H1 (cell line): Measurements from ENCODE around the gene TXNDC16. TPM values are rescaled to one million over a fixed set of nuclear protein-coding genes. Genes with fewer than 3 reads are reported as not detected.

ENCODE experiments used
- CTCF ChIA-PET: fragments of 300-600 bp; sonication (Branson Sonifier 250); formaldehyde crosslinking; loops from one replicate; lab custom pipeline; 2021; ENCODE audit not compliant: partially characterized antibody; lab: Charles Lee
- POLR2A ChIA-PET: fragments of 300-600 bp; sonication (Branson Sonifier 250); formaldehyde crosslinking; loops from one replicate; lab custom pipeline; 2021; ENCODE audit warnings: inconsistent platforms; ENCODE audit not compliant: partially characterized antibody; lab: Charles Lee
- DNase-seq, 2 experiments: peaks; one replicate each; pipeline versions ENCODE4 v3.0.0 to v3.0.0-alpha.2; 2010 to 2022; ENCODE audit warnings: low spot score in 2 of 2, low read depth in 1 of 2, mixed read lengths in 1 of 2
- FAIRE-seq: peaks from 2 replicates; lab custom pipeline; 2011; peaks lifted over from hg19 to GRCh38; lab: Jason Lieb, UNC
- H2AFZ ChIP-seq: 2 replicates; pipeline ENCODE4 v1.8.1; 2012; ENCODE audit warnings: low read length, inconsistent platforms
- H2AK5ac ChIP-seq: 2 replicates; pipeline ENCODE4 v1.6.1; 2013; ENCODE audit warnings: low read depth, low read length
- H2BK120ac ChIP-seq: replicated peaks from 2 replicates; pipeline ENCODE3; 2013; ENCODE audit warnings: low read depth, low read length, inconsistent platforms
- H2BK12ac ChIP-seq: 2 replicates; pipeline ENCODE4 v1.6.1; 2013; ENCODE audit warnings: low read depth, low read length
- H2BK15ac ChIP-seq: 2 replicates; pipeline ENCODE4 v1.6.1; 2013; ENCODE audit warnings: low read length
- H2BK20ac ChIP-seq: 2 replicates; pipeline ENCODE4 v1.6.1; 2013; ENCODE audit warnings: low read length
- H2BK5ac ChIP-seq: 2 replicates; pipeline ENCODE4 v1.6.1; 2013; ENCODE audit warnings: low read depth, low read length
- H3K14ac ChIP-seq: 2 replicates; pipeline ENCODE4 v1.6.1; 2013; ENCODE audit warnings: inconsistent platforms; ENCODE audit not compliant: insufficient read length
- H3K18ac ChIP-seq: 2 replicates; pipeline ENCODE4 v1.6.1; 2013; ENCODE audit warnings: low read length; ENCODE audit errors: extremely low read depth
- H3K23ac ChIP-seq: 2 replicates; pipeline ENCODE4 v1.6.1; 2013; ENCODE audit warnings: inconsistent platforms; ENCODE audit not compliant: insufficient read length
- H3K23me2 ChIP-seq: 2 replicates; pipeline ENCODE4 v1.6.1; 2013; ENCODE audit warnings: low read depth, low read length
- H3K27ac ChIP-seq: 2 replicates; pipeline ENCODE4 v1.6.1; 2011; ENCODE audit warnings: low read depth, low read length, inconsistent platforms
- H3K27me3 ChIP-seq, 4 experiments: replicated peaks in 1 of 4; 1 replicate in 1 of 4; 2 replicates in 3 of 4; pipeline versions ENCODE4 v1.6.1 to v1.8.1; 2011 to 2013; ENCODE audit warnings: low read length in 3 of 4, mild to moderate bottlenecking in 3 of 4, inconsistent platforms in 2 of 4, mixed read lengths in 2 of 4, moderate library complexity in 1 of 4; ENCODE audit not compliant: control insufficient read depth in 3 of 4, insufficient read depth in 3 of 4; ENCODE audit errors: extremely low read depth in 1 of 4
- H3K36me3 ChIP-seq, 4 experiments: 2 replicates each; pipeline versions ENCODE4 v1.6.1 to v1.8.1; 2011 to 2013; ENCODE audit warnings: mild to moderate bottlenecking in 4 of 4, low read length in 3 of 4, moderate library complexity in 2 of 4, control low read depth in 1 of 4, inconsistent platforms in 1 of 4; ENCODE audit not compliant: insufficient read depth in 4 of 4, control insufficient read depth in 2 of 4
- H3K4ac ChIP-seq: replicated peaks from 2 replicates; pipeline ENCODE3; 2013; ENCODE audit warnings: low read length, low read depth, mixed read lengths, inconsistent platforms; ENCODE audit not compliant: insufficient read length
- H3K4me1 ChIP-seq, 4 experiments: replicated peaks in 1 of 4; 1 replicate in 1 of 4; 2 replicates in 3 of 4; pipeline versions ENCODE4 v1.6.1 to v1.8.1; 2011 to 2013; ENCODE audit warnings: low read length in 3 of 4, inconsistent platforms in 2 of 4, mixed read lengths in 1 of 4; ENCODE audit not compliant: insufficient read depth in 4 of 4, control insufficient read depth in 3 of 4
- H3K4me2 ChIP-seq, 2 experiments: 2 replicates each; pipeline versions ENCODE4 v1.6.1 to v1.8.1; 2011 to 2013; ENCODE audit warnings: low read depth in 2 of 2, low read length in 2 of 2, control low read depth in 1 of 2, inconsistent platforms in 1 of 2, mild to moderate bottlenecking in 1 of 2; ENCODE audit not compliant: insufficient read depth in 1 of 2
- H3K4me3 ChIP-seq, 4 experiments: fragments of 200-600, 300-600 bp in 1 of 4; sonication (generic), shearing (Covaris generic), sonication (Bioruptor Twin) in 1 of 4; 2 replicates each; pipeline versions ENCODE4 v1.5.1 to v1.8.1; 2011 to 2016; ENCODE audit warnings: low read length in 4 of 4, low read depth in 3 of 4, control low read depth in 2 of 4, inconsistent platforms in 2 of 4, mild to moderate bottlenecking in 2 of 4, mixed read lengths in 1 of 4, moderate library complexity in 1 of 4; ENCODE audit not compliant: insufficient read depth in 2 of 4; ENCODE audit errors: extremely low read depth in 1 of 4
- H3K56ac ChIP-seq: replicated peaks from 2 replicates; pipeline ENCODE3; 2013; ENCODE audit warnings: low read depth, mild to moderate bottlenecking, mixed read lengths, low read length, inconsistent platforms; ENCODE audit not compliant: insufficient read length
- H3K79me1 ChIP-seq: 2 replicates; pipeline ENCODE4 v1.6.1; 2013; ENCODE audit warnings: low read depth, low read length, control low read depth
- H3K79me2 ChIP-seq, 2 experiments: 2 replicates each; pipeline versions ENCODE4 v1.6.1 to v1.8.1; 2012 to 2013; ENCODE audit warnings: low read length in 2 of 2, mild to moderate bottlenecking in 2 of 2, inconsistent platforms in 1 of 2; ENCODE audit not compliant: insufficient read depth in 2 of 2, control insufficient read depth in 1 of 2
- H3K9ac ChIP-seq, 4 experiments: replicated peaks in 1 of 4; 1 replicate in 1 of 4; 2 replicates in 3 of 4; pipeline versions ENCODE4 v1.6.1 to v1.8.1; 2011 to 2013; ENCODE audit warnings: low read depth in 3 of 4, low read length in 3 of 4, control low read depth in 2 of 4, mild to moderate bottlenecking in 2 of 4, moderate library complexity in 2 of 4, inconsistent platforms in 1 of 4; ENCODE audit errors: extremely low read depth in 1 of 4
- H3K9me3 ChIP-seq, 2 experiments: 2 replicates each; pipeline versions ENCODE4 v1.6.1 to v1.8.1; 2012 to 2013; ENCODE audit warnings: mild to moderate bottlenecking in 2 of 2, moderate library complexity in 2 of 2, control low read depth in 1 of 2, inconsistent platforms in 1 of 2, low read depth in 1 of 2, low read length in 1 of 2, mixed read lengths in 1 of 2; ENCODE audit not compliant: insufficient read depth in 2 of 2
- H4K20me1 ChIP-seq, 2 experiments: replicated peaks in 1 of 2; 2 replicates each; pipeline versions ENCODE3 to v1.8.1; 2011 to 2013; ENCODE audit warnings: inconsistent platforms in 2 of 2, low read length in 2 of 2, mild to moderate bottlenecking in 1 of 2; ENCODE audit not compliant: insufficient read depth in 2 of 2, control insufficient read depth in 1 of 2
- H4K5ac ChIP-seq: 2 replicates; pipeline ENCODE4 v1.6.1; 2013; ENCODE audit warnings: low read length, low read depth, mixed read lengths, inconsistent platforms; ENCODE audit not compliant: insufficient read length
- H4K8ac ChIP-seq: 2 replicates; pipeline ENCODE4 v1.8.0; 2013; ENCODE audit warnings: mild to moderate bottlenecking, moderate library complexity, low read length, inconsistent platforms; ENCODE audit not compliant: insufficient read depth; ENCODE audit errors: extremely low read depth
- H4K91ac ChIP-seq: replicated peaks from 2 replicates; pipeline ENCODE3; 2013; ENCODE audit warnings: low read length, mixed read lengths, inconsistent platforms; ENCODE audit not compliant: insufficient read length
- ATF2 ChIP-seq: IDR thresholded peaks from 2 replicates; pipeline ENCODE4 v1.6.1; 2012; ENCODE audit warnings: low read length, inconsistent platforms
- BRCA1 ChIP-seq: IDR thresholded peaks from 2 replicates; pipeline ENCODE4 v1.6.1; 2012; ENCODE audit warnings: low read depth, low read length, improper control_type of control experiment
- KDM1A ChIP-seq: fragments of 200-600, 300-600 bp; sonication (generic); IDR thresholded peaks from 2 replicates; pipeline ENCODE4 v1.7.1; 2016; ENCODE audit warnings: mild to moderate bottlenecking, low read length, borderline replicate concordance
- POLR2A ChIP-seq, 2 experiments: IDR thresholded peaks; 1 replicate in 1 of 2; 2 replicates in 1 of 2; pipeline ENCODE4 v1.6.1; 2011; ENCODE audit warnings: low read depth in 2 of 2, low read length in 2 of 2, mild to moderate bottlenecking in 2 of 2; ENCODE audit errors: control extremely low read depth in 1 of 2
- RFX5 ChIP-seq: IDR thresholded peaks from 2 replicates; pipeline ENCODE4 v1.6.1; 2011; ENCODE audit warnings: low read depth, low read length, improper control_type of control experiment, borderline replicate concordance
- SP2 ChIP-seq: IDR thresholded peaks from 2 replicates; pipeline ENCODE4 v1.6.1; 2012; ENCODE audit warnings: mild to moderate bottlenecking, low read length, inconsistent platforms
- TEAD4 ChIP-seq: IDR thresholded peaks from 2 replicates; pipeline ENCODE4 v1.6.1; 2012; ENCODE audit warnings: low read depth, low read length, inconsistent platforms, mixed read lengths
- USF2 ChIP-seq: IDR thresholded peaks from 2 replicates; pipeline ENCODE4 v1.6.1; 2011; ENCODE audit warnings: low read length, improper control_type of control experiment
- WGBS, 2 experiments: shearing (Covaris generic) in 1 of 2; methylation state at CpG; one replicate each; pipeline versions ENCODE4 v1.1.6 to v1.1.7; 2013 to 2015; ENCODE audit warnings: low lambda C conversion rate in 2 of 2, mixed read lengths in 2 of 2, inconsistent platforms in 1 of 2, low coverage in 1 of 2, missing lambda C conversion rate in 1 of 2; ENCODE audit not compliant: insufficient replicate concordance in 2 of 2, insufficient coverage in 1 of 2, insufficient read length in 1 of 2; ENCODE audit errors: extremely low coverage in 1 of 2, missing lambda C conversion rate in 1 of 2; 5-methylcytosine and 5-hydroxymethylcytosine counted together
- polyA plus RNA-seq, 7 experiments: library from polyadenylated mRNA; depleted of rRNA in 3 of 7; stranded (reverse) in 5 of 7; unstranded in 2 of 7; fragments of >200 nt in 5 of 7; fragments of 200-250 nt in 2 of 7; gene quantifications; 1 replicate in 5 of 7; 2 replicates in 1 of 7; 4 replicates in 1 of 7; pipeline versions ENCODE4 v1.2.1 to v1.2.3, GENCODE V29; 2011 to 2013; ENCODE audit warnings: missing spikeins in 2 of 7, mixed read lengths in 2 of 7
- total RNA-seq: library from RNA; stranded (reverse); fragmentation: NEBNext Ultra II Directional; extraction: Animal tissue kit (Norgen Biotek cat#: 25700); gene quantifications from 2 replicates; pipeline ENCODE4 v1.2.1, GENCODE V29; 2021

The TXNDC16 gene
- total and polyA plus RNA-seq, 2 of the 8 experiments (the other 6 are each of a cell fraction or from before 2014, with no cell fraction given): 6.7 to 14.3 TPM

- Histone ChIP-seq H2AK5ac (no peak overlapping the region), H3K36me3 (no peaks in the 10 kb centered on the region), H3K4me3 (no peak overlapping the region), H4K8ac (no peak overlapping the region), H3K18ac (no peak overlapping the region), H3K56ac (no peak overlapping the region), H4K91ac (no peak overlapping the region), H3K4me1 (no peaks in the 10 kb centered on the region), H2BK12ac (no peak overlapping the region), H3K79me2 (no peaks in the 10 kb centered on the region), H3K23ac (no peak overlapping the region), H3K4me2 (no peak overlapping the region), H4K20me1 (no peaks in the 10 kb centered on the region), H2BK120ac (no peak overlapping the region), H3K23me2 (no peaks in the 10 kb centered on the region; the same call in 1 of the 2 replicates), H4K5ac (no peak overlapping the region), H2BK20ac (no peak overlapping the region), H2AFZ (no peak overlapping the region), H2BK5ac (no peak overlapping the region), H3K27me3 (no peaks in the 10 kb centered on the region), H3K14ac (no peak overlapping the region), H3K9ac (no peak overlapping the region), H3K9me3 (no peaks in the 10 kb centered on the region), H3K79me1 (no peaks in the 10 kb centered on the region), H3K4ac (no peak overlapping the region), H2BK15ac (no peak overlapping the region), H3K27ac (no peak overlapping the region)
- 75% methylated on average over 7 of the region's 7 CpGs; no CpG with 5 or more reads in 1 of the 2 experiments for WGBS, 2 experiments
- FAIRE-seq: no peak
- no peak for DNase-seq
- ChIA-PET POLR2A (no interaction called here), CTCF (interaction anchor here (0.6 kb wide), 1 partner anchor 11 kb away, joined by 3 read pairs; no protein-coding TSS in a partner anchor)
- no peak for TF ChIP-seq RFX5
- TF ChIP-seq KDM1A: no peak
- no peak for TF ChIP-seq ATF2
- TF ChIP-seq SP2: no peak
- no peak for TF ChIP-seq BRCA1
- TF ChIP-seq USF2: no peak
- TF ChIP-seq TEAD4: no peak
- no peak for TF ChIP-seq POLR2A (IDR thresholded peaks at IDR 0.05; ENCODE audit: control extremely low read depth in 1 of 2, low read depth in 2 of 2, low read length in 2 of 2)
These were observed 138.4 kb downstream of the TXNDC16 start for GRCh38 chr14:52413729-52414408.
